GM21529 (cell line): ENCODE data around the gene KLHL29.
A peak's percentile ranks its signal among the peaks of the same experiment; 100 is the strongest.
"Not testable (repeated sequence)": the region's sequence is repeated elsewhere in the genome, so short reads cannot be mapped to it uniquely, and the experiment has no call there.

Experiments
- ATAC-seq: cut with Tn5 transposase; IDR thresholded peaks from one replicate; pipeline ENCODE4 v1.9.1; 2021; ENCODE audit not compliant: unreplicated experiment

Gene KLHL29

DNA sequence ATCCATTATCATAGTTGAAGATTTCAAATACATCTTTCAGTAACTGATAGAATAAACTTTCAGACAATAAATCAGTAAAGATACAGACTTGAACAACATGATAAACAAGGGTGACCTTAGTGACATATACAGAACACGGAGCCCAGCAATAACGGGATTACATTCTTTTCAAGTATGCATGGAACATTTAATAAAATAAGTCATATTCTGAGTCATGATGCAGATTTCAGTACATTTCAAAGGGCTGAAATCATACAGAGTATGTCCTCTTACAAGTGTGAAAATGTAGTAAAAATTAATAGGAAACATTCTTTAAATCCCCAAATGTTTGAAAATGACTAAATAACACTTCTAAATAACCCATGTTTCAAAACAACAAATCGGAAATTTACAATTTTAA lies 17.2 kb upstream of the KLHL29 start:
- no peak for ATAC-seq

DNA sequence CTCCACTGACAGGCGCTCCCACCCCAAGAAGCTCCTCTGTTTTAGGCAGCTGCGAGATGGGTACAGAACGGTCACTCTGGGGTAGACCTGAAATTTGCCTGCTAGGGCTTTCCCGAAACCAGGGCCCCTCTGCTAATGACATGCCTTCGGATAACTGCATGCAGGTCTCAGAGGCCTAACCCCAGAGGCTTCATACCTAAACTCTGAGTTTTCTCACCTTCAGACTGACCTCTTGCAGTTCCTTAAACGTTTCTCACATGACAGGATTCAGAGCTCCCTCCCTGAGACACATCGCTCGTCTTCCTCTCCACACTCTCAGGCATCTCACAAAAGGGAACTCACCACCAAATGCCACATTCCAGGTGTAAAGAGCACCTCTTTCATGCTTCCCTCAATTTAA lies 11.3 kb upstream of the KLHL29 start:
- ATAC-seq: no peak

DNA sequence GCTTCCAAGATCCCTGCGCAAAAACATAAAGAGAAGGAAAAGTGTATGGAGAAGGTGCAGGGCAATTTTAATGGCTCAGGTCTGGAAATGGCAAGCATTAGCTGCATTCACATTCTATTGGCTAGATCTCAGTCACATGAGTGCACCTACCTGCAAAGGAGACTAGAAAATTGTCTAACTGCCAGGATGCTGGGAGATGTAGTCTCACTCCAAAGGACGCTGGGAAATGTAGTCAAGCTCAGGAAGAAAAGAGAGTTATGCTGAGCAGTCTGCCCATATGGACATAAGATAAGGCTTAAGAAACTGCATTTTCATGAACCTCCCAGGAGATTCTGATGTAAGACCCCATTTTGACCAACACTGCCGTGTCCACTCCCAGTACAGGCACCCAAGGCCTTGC lies 9.5 kb upstream of the KLHL29 start:
- ATAC-seq: peak; percentile 45

DNA sequence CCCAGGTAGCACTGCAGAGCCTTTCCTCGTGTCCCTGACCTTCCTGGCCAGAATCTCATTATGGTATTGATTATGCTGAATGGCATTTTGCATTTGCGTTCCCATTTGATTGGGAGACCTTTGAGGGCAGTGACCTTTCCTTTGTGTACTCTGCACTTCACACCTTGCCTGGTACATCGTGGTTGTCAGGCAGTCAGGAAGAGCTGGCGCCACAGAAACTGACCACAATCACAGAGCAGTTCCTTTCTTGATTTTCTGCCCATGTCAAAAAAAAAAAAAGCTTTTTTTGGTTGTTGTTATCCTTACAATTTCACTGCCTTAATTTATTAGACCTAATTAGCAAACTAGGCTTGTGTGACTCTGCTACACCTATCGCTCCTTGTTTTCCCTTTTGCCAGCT lies 8.9 kb upstream of the KLHL29 start:
- no peak for ATAC-seq

DNA sequence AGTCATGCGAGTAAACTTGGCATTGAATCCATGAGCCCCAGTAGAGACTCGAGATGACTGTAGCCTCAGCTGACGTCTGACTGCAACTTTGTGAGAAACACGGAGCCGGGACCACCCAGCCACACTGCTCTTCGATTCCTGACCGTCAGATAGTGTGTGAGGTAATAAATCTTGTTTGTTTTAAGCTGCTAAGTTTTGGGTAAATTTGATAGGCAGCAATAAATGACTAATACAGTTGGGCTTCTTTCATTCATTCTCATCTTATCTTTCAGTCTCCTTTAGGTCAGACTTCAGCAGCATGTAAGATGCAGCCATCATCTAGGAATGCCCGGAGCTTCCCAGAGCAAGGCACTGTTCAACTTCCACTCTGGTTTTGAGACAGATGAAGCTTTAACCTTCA lies 8.0 kb upstream of the KLHL29 start:
- no peak for ATAC-seq

DNA sequence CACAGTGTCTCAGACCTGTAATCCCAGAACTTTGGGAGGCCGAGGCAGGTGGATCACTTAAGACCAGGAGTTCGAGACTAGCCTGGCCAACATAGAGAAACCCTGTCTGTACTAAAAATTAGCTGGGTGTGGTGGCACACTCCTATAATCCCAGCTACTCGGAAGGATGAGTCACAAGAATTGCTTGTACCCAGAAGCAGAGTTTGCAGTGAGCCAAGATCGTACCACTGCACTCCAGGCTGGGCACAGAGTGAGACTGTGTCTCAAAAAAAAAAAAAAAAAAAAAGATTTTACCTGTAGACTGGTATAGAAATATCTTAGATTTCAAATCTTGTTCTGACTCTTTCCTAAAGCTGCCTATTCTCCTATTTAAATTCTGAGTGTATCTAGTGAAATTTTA lies 7.2 kb upstream of the KLHL29 start:
- no peak for ATAC-seq

DNA sequence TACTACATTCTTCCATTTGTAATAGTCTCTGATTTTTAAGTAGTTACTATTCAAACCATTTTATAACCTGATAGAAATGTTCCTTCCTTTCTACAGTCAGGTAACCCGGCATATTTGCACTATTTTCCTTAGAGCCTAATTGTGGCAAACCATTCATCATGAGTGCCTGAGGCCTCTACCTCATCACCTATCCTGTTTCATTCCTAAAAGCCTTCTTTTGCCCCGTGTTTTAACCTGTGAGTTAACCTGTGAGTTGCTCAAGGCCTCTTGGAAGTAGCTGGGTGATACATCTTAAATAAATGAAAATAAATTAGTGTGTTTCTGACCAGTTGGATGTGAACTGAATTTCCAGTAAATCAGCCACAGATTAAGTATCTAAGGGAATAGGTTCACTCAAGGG lies 6.5 kb upstream of the KLHL29 start:
- no peak for ATAC-seq

DNA sequence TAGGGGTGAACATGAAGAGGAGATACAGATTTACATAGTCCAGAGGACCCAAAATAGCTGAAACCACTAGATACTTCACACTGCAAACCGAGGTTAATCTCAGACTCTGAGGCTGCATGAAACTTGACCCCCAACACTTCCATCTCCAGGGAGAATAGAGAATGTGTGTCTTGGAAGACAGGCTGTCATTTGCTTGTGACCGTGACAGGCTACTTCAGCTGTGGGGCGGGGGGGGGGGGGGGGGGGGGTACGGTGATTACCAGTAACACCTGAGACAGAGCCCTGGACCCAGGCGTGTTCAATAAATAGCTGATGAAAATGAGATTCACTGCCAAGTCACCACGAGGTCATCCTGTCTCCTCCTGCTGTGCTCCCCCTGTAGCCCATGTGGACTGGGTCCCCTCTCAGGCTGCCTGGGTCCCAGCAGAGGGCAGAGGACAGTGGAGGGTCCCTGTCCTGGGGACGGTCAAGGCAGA lies 5.7 kb upstream of the KLHL29 start:
- peak; percentile 60 for ATAC-seq

DNA sequence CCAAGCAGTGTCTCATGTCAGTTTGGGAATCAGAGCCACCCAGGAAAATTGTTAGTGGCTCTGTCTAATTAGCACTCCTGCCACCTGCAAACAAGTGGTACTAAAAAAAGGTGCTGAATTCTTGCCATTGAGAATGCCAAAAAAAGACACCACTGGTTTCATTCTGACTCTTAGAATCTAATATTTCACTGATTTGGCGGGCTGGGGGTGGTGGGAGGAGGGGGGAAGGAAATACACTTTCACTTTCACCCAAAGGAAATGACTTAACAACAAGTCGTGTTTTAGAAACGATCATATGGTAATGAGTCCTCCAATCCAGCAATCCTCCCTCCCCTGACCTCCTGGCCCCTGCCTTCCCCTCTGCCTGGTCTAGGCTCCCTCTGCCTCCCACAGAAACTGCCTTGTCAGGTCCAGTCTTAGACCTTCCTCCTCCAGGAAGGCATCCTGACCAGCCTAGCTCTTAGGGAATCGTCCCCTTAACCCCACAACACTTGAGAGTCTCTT lies 4.4 kb upstream of the KLHL29 start:
- ATAC-seq: peak; percentile 36

DNA sequence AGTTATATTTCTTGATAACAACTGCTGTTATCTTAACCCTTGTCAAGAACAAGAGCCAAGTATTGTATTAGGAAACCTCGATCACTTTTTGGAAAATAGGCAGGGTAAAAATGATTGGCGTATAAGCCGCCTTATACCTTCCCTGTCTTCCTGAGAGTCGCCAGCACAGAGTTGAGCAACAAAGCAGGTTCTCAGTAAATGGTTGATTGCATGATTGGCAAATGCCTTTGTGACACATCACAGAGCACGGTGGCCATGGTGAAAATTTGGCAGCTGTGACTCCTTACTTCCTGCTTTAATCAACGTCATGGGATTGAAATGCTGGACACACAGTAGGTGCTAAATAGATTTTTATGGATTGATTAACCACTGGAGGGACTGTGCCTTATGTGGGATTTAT lies 3.9 kb upstream of the KLHL29 start:
- no peak for ATAC-seq

DNA sequence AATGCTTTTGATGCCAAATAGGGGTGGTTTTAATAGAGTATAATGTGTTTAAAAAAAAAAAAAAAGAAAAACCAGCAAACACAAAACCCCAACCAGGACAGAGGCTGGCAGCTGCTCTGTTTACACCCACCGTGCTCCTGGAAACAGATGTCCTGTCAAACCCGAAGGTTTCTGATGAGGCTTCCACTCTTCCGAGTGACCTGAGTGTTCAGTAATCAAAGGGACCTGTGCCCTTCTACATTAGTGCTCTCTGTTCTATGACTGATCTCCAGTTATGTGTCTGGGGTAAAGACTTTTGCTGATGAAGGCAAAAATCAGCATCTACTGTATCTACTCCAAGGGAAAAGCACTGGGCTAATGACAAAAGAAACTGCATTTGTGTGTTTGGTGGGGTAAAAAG lies 3.5 kb upstream of the KLHL29 start:
- no peak for ATAC-seq

DNA sequence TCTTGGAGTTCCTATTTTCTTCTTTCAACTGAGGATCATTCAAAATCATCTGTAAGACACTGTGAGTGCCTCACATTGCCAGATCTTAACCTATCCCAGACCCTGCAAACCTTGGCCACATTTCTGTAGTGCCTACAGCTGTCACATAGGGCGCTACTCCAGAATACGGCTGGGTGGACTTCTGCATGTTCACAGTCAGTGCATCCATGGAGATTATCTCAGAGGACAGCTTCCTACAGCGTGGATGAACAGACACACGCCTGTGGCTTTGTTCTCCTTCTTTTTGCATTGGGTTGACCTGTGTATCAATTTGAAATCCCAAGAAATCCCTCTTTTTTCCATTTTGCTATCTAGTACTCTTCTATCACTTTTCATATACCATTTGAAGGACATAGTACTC lies 1.9 kb upstream of the KLHL29 start:
- ATAC-seq: no peak

DNA sequence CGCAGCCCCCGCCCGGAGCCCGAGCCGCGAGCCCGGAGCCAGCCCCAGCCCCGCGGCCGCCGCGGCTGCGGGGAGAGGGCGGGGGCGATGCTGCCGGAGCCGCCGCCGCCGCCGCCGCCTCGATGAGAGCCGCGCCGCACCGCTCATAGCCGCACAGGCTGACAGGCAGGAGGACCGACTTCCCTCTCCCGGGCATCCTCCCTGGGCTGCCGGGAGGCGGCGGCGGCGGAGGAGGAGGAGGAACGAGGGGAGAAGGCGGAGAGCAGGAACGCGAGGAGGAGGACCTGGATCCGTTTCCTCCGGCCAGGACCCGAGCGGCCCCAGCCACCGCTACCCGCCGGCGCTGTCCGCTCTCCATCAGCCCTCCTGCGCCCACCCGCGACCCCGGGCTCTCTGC lies 370 bp downstream of the KLHL29 start:
- ATAC-seq: peak; percentile 29

DNA sequence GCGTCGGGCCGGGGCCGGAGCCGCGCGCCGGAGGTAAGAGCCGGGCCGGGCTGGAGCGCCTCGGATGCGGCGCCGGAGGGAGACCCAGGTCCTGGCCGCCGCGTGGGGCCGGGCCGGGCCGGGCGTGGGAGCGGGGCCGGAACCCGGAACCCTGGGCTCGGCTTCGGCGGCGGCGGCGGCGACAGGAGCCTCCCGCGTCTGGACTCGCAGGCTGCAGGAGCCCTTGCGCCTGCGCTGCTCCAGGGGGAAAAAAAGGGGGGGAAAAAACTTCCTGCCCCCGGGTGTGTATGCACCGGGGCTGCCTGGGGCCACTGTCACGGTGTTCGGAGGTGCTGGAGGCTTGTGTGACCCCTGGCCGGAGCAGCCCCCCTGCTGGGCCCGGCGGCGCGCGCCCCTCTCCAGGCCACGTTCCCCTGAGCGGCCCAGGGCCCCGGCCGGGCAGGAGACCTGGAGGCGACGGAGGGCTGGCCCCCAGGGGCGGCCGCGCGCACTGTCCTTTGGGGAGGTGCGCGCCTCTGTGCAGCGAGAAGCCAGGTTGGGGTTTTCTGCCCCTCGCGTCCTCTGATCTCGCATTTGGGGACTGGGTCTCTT lies 864 bp downstream of the KLHL29 start:
- peak; percentile 25 for ATAC-seq

DNA sequence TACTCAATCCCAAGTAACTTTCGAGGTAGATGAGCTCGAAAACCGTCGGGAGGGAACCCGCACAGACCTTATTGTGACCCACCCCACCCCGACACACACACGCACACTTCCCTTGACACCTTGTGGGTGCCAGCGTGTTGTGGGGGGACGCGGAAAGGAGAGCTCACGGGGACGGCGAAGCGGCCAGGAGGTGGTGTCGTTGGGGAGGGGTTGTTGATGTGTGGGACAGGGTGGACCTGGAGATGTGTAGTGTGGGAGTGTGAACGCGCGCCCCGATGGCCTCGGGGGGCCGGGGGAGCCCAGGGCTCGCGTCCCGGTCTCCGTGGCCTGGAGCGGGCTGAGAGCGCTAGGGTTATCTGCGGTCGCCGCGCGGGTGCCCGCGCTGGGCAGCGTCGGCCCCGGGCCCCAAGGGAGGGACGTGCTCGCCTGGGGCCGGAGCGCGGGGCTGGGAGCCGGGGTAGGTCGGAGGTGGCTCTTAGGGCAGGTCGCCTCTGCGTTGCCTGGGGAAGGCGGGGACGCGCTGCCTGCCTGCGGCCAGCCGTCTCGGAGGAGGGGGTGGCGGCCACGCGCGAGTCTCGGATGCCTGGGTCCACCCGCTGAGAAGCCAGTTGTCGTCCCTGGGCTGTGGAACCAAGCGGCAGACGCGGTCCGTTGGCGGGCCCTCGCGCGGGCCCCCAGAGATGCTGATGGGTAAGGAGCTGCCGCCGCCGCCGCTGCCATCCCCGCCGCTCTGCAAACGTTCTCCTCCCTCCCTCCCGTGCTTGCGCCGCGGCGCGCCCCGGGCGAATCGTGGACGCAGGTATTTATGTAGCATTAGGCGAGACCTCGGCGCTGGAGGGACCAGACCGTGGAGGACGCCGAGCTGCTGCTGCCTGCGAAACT lies 1.6 kb downstream of the KLHL29 start:
- ATAC-seq: peak; percentile 22

DNA sequence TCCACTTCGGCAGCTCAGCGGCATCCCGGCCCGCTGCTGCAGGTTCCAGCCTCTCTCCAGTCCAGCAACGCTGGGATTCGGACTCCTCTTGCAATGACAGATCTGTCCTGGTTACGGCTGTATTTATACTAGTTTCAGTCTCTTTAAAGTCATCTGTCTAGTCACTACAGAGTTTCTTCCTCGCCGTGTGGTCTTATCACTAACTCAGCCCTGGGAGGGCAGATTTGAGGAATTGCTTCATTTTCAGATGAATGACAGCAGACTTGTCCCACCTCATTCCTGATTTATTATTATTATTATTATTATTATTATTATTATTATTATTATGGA lies 2.2 kb downstream of the KLHL29 start:
- peak; percentile 5 for ATAC-seq

DNA sequence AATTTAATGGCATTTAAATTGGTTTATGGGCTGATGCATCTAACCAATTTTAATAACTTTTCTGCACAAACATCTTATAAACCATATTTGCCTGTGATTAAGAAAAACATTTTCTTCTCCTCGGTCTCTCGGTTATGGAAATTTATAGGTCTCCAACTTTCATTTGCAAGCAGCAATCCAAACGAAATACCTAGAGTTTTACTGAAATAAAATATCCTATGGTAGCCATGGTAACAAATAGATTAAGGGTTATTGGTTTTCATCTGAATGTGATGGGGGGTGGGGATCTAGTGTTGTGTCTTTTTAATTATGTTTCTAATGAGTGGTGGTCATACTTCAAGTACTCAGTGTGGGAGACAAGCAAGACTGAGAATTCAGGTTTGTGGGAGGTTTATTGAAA lies 2.9 kb downstream of the KLHL29 start:
- no peak for ATAC-seq

DNA sequence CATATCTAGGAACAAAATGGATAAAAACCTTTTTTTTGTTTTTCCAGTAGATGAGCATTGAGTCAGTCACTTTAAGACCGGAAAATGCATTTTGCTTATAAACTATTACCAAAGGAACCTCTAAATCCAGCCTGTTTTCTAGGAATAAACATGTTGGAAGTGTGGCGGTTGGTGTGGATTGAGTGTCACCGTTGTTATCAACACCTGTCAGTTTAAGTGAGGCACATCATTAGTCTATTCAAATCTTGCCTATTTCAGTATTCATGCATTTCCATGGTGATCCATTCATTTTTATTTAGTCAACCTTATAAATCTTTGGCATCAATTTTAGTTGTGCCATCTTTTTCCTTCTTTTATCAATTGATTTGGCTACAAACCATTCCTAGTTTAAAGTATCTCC lies 3.3 kb downstream of the KLHL29 start:
- ATAC-seq: no peak

DNA sequence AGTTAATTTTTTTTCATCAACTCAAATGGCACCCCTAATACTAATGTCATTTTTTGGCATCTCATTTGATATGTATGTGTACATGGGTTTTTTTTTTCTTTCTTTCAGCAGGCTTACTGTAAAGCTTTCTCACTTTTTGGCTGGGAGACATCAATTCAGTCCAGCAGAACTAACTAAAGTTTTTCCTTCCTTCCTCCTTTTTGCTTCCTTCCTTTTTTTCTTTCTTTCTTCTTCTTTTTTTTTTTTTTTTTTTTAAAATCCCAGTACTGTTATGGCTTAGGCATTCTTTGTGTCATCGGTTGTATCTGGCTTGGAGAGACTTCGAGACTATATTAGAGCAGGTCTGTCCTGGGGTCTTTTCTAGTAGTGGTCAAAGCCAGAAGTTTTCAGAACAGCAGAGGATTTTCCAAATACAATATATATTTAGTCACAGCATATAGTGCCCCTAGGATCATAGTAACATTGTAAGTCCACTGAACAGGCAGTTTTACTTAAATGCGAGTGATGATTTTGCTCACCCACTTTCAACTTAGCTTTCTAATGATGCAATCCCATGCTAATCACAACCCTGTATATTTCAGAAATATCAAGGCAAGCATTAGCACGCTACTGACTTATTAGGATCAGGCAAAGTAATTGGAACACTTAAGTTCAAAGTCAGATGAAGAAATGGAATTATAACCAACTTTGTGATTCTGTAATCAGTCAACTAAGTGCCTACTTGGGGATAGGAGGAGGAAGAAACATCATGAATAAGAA lies 4.0 kb downstream of the KLHL29 start:
- no peak for ATAC-seq

DNA sequence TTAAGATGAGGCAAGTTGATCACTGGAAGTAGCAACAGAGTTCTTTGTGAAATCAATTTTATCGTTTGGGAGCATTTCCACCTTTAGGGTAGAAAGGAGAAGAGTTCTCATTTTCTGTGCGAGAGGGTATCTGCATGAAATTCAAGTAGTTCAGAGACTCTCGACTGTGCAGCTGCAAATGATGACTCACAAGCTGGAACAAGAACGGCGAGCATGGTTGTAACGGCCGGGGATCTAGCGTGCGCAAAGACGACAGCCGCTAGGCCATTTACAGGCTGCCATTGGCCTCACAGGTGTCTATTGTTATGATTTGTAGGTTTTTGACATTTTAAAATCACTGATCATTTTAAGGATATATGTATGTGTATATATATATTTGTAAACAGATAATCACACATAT lies 5.2 kb downstream of the KLHL29 start:
- ATAC-seq: no peak

DNA sequence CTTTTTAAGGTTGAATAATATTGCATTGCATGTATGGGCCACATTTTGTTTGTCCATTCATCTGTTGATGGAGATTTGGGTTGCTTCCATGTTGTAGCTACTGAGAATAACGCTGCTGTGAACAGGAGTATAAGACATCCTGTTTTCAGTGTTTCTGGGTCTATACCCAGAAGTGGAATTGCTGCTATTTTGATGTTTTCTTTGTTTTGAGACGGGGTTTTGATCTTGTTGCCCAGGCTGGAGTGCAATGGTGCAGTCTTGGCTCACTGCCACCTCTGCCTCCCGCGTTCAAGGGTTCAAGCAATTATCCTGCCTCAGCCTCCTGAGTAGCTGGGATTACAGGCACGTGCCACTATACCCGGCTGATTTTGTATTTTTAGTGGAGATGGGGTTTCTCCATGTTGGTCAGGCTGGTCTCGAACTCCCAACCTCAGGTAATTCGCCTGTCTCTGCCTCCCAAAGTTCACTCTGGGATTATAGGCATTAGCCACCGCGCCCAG lies 6.3 kb downstream of the KLHL29 start:
- not testable (repeated sequence) for ATAC-seq

DNA sequence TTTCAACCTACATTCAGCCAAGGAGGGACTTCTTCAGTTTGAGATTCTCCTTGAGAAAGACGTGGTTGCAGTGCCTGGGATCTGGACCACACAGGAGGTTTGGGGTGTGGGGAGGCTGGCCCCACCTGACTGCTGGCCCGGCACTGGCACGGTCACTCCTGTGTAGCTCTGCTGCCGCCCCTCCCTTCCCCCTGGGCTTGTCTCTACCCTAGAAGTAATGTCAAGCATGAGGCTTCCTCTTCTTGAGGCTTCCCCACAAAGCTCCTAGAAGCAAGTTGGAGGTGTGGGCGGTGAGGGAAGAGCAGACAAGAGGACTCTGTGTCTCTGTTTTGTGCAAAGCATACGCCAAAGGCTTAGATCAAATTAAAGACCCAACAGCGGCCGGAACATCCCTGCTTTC lies 8.7 kb downstream of the KLHL29 start:
- ATAC-seq: no peak
